Caki2 (cell line): ENCODE results near the gene BABAM2. TPM values are rescaled to one million over a fixed set of nuclear protein-coding genes. Genes with fewer than 3 reads are reported as not detected.

Experiments used
- DNase-seq: peaks from one replicate; pipeline ENCODE4 v3.0.0-alpha.2; 2015; ENCODE audit warnings: low read depth
- in situ Hi-C: cut with HindIII; loops from 2 replicates; pipeline ENCODE4 v1.10.0; 2016; ENCODE audit warnings: low sequenced_read_pairs, low pct_unique_long_range_greater_than_20kb, mixed read lengths
- total RNA-seq: library from RNA; depleted of rRNA; stranded (reverse); fragments of >200 nt; shearing (Covaris generic); gene quantifications from 2 replicates; pipeline ENCODE4 v1.2.3, GENCODE V29; 2014; ENCODE audit warnings: low replicate concordance

The BABAM2 gene
- total RNA-seq, 1 experiment from 2014 or later, result 47.4 TPM

GRCh38 chr2:28152585-28153280, 262.2 kb downstream of the BABAM2 start:
- in situ Hi-C loops, result no loop called here
- DNase-seq, result peak; percentile 92

GRCh38 chr2:28153851-28154250, 263.3 kb downstream of the BABAM2 start:
- in situ Hi-C loops, result no loop called here
- peak; percentile 55 for DNase-seq

GRCh38 chr2:28155086-28155485, 264.6 kb downstream of the BABAM2 start:
- DNase-seq, result no peak
- in situ Hi-C loops, result no loop called here

- peak; percentile 52 for DNase-seq
- in situ Hi-C loops, result no loop called here
These were observed 265.1 kb downstream of the BABAM2 start for GRCh38 chr2:28155627-28156026.

GRCh38 chr2:28158791-28159190, 268.3 kb downstream of the BABAM2 start:
- in situ Hi-C loops, result no loop called here
- no peak for DNase-seq

GRCh38 chr2:28160986-28161425, 270.5 kb downstream of the BABAM2 start:
- in situ Hi-C loops, result no loop called here

GRCh38 chr2:28161466-28161865, 270.9 kb downstream of the BABAM2 start:
- DNase-seq, result no peak
- in situ Hi-C loops, result no loop called here

More at GRCh38 chr2:28160986-28161425, 270.5 kb downstream of the BABAM2 start:
- peak; percentile 32 for DNase-seq

- in situ Hi-C loops, result no loop called here
- DNase-seq, result no peak
These were observed 272.0 kb downstream of the BABAM2 start for GRCh38 chr2:28162564-28162963.

GRCh38 chr2:28163028-28163427, 272.5 kb downstream of the BABAM2 start:
- DNase-seq, result no peak
- in situ Hi-C loops, result no loop called here

GRCh38 chr2:28163627-28164279, 273.2 kb downstream of the BABAM2 start:
- no peak for DNase-seq

GRCh38 chr2:28164280-28164801, 273.8 kb downstream of the BABAM2 start:
- no peak for DNase-seq
- in situ Hi-C loops, result no loop called here

More at GRCh38 chr2:28163627-28164279, 273.2 kb downstream of the BABAM2 start:
- in situ Hi-C loops, result no loop called here

GRCh38 chr2:28165087-28165635, 274.6 kb downstream of the BABAM2 start:
- in situ Hi-C loops, result no loop called here
- no peak for DNase-seq

- no peak for DNase-seq
- in situ Hi-C loops, result no loop called here
These were observed 276.4 kb downstream of the BABAM2 start for GRCh38 chr2:28166956-28167355.

GRCh38 chr2:28168376-28168775, 277.8 kb downstream of the BABAM2 start:
- no peak for DNase-seq
- in situ Hi-C loops, result no loop called here

- in situ Hi-C loops, result no loop called here
- DNase-seq, result no peak
These were observed 279.0 kb downstream of the BABAM2 start for GRCh38 chr2:28169492-28169891.

GRCh38 chr2:28172114-28172898, 281.8 kb downstream of the BABAM2 start:
- in situ Hi-C loops, result no loop called here
- DNase-seq, result no peak

- in situ Hi-C loops, result no loop called here
- no peak for DNase-seq
These were observed 282.8 kb downstream of the BABAM2 start for GRCh38 chr2:28173377-28173776.

- DNase-seq, result no peak
- in situ Hi-C loops, result no loop called here
These were observed 283.7 kb downstream of the BABAM2 start for GRCh38 chr2:28174211-28174610.

- in situ Hi-C loops, result no loop called here
- DNase-seq, result no peak
These were observed 284.5 kb downstream of the BABAM2 start for GRCh38 chr2:28175028-28175427.
